GM19372 (cell line): ENCODE measurements around the gene NLK.
"Not testable (repeated sequence)": the region's sequence is repeated elsewhere in the genome, so short reads cannot be mapped to it uniquely, and the experiment has no call there.

ENCODE experiments used
- ATAC-seq: cut with Tn5 transposase; IDR thresholded peaks from one replicate; pipeline ENCODE4 v1.9.1; 2021; ENCODE audit warnings: mild to moderate bottlenecking, low read depth, moderate library complexity; ENCODE audit not compliant: unreplicated experiment

The NLK gene

DNA sequence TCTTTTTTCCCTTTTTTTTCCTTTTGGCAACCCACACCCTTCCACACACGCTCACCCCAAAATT, at the start of gene NLK:
Gene NLK, plus strand, starts transcription at position 21 of the 64 bp plus-strand sequence. CDS start 197 bp downstream, outside the sequence.
- ATAC-seq, result no peak

DNA sequence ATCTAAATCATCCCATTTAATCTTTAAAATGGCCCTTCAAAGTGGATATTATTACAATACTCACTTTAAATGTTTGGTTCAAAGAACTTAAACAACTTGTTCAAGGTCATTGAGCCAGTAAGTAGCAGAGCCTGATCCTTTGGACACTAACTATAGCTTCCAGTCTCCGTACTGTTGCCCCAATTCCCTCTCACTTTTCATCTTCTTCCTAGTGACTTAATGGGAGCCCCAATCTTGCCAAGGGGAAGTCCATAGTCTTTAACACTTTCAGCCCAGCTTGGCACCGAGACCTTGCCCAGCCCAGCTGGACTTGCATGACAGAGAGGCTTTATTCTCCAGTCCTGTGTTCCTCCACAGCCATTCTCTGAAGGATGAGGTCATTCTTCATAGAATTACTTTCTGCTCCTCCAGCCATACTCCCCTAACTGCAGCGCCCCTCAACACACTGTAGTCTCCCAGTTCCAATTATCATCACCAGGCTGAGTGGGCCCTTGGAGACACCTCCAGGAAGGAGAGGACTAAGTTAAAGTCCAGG, 49.2 kb upstream of the NLK start:
- ATAC-seq, result no peak

DNA sequence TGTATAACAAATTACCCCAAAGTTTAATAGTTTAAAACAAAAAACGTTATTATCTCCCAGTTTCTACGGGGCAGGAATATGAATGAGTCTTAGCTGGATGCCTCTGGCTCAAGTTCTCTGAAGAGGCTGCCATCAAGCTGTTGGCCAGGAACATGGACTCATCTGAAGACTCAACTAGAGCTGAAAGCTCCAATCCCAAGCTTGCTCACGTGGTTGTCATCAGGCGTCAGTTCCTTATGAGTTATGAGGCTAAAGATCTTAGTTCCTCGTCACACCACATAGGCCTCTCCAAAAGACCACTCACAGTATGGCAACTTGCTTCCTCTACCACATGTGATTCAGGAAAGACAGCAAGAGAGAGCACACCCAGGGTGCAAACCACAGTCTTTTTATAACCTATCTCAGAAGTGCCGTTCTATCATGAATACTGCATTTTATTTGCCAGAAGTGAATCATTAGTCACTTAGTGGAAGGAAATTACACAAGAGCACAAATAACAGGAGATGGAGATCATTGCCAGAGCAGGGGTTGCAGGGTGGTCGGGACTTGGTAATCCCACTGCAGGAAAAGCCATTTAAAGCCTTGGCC, 48.7 kb upstream of the NLK start:
- no peak for ATAC-seq

DNA sequence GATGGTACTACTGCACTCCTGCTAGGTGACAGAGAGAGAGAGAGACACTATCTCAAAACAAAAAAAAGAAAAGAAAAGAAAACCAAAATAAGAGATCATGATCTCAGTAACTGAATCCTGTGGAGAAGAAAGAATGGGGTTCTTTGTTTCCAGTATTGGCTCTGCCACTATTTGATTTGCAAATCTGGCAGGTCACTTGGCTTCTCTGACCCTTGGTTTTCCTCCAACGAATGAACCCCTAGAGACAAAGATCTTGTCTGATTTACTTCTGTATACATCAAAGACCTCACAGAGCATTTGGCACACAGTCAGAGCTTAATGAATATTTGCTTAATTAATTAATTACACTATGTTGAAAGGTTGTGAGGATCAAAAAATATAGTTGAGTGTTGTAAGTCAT, 47.9 kb upstream of the NLK start:
- no peak for ATAC-seq

DNA sequence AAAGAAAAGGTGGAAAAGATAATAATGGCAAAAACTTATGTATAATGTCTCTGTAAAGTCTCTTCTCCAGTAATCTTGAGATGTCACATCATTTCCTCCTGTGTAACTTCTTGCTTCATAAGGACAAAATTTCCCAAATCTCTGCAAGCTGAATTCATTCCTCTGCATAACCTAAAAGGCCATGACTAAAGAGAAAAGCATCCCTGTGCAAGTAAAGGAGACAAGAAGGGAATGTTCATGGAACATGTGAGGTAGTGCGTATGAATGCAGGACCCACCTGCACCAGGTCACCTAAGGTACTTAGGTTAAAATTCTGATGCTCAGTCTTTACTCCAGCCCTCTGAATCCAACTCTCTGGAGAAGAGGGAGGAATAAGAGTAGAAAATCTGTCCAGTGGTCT, 46.9 kb upstream of the NLK start:
- no peak for ATAC-seq

DNA sequence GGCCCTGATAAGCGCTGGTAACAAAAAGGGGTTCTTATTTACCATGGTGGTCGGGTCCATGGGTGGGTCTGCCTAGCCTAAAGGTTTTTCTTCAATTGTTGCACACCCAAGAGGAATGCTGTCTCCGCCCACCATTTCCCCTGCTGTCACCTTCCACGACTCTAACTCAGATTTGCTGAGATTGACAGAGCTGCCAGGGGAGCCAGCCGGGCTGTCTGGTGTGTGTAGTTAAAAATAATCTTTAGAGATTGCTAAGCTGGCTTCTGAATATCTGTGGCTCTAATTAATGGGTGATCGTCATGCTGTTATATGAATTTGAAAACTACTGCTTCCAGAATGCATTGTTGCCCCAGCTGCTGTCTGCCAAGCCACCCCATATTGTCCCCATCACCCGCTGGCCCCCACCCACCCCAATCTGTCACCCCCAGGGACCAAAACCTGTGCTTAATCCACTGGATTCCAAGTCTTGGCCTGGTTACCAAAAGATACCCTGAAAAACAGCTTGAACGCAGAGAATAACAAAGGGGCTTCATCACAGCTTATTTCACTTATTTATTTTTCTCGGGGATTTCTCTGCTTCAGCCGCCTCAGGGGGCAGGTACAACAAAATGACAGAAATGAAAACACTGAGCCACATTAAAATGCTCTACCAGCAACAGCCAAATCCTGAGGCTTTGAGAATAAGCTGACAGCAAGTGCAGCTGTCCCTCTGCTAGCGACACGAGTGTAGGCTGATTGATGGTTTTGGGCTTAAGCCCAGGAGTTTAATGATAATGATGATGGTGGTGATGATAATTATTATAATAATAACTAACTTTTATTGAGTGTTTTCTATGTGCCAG, 46.1 kb upstream of the NLK start:
- ATAC-seq, result no peak

DNA sequence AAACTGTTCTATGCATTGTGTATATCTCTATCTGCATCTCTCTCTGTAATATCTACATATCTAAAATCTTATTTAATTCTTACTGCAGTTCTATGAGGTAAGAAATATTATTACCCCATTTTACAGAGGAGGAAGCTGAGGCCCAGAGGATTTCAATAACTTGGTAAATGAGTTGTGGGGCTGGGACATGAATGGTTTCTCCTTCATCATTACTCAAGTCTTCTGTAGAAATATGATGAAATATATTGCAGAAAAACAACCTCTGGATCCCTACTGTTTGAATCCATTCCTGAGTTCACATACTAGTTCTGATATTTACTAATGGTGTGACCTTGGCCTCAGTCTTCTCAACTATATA, 45.5 kb upstream of the NLK start:
- no peak for ATAC-seq

DNA sequence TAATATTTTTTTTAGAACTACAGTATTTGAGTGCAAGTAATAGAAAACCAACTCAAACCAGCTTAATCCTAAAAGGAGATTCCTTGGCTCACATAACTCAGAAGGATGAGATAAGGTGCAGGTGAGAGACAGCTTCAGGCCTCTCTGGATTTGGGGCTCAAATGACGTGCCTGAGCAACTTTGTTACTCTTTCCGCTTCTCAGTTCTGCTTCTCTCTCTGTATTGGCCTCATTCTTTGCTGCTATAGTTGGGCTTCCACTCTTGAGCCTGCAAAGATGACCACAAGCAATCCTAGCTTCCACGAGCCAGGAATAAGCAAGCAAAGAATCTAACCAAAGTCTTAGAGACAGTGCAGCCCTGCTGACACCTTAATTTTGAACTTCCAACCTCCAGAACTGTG, 45.0 kb upstream of the NLK start:
- no peak for ATAC-seq

DNA sequence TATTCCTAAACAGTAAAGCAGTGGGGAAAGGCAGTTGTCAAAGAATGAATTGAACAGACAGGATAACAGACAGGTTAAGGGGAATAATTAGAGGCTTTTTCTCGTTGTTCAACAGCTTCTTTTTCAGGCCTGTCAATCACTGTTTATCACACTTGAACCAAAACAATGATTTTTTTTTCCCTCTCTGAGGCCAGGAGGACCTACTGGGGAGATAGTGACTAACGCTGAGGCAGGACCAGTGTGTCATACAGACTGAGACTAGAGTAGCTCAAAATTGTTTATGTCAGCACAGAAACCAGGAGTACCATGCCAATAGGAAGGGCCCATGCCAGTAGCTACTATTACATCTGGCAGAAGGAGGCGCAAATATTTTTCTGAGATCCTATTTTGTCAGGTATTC, 41.3 kb upstream of the NLK start:
- ATAC-seq, result no peak

DNA sequence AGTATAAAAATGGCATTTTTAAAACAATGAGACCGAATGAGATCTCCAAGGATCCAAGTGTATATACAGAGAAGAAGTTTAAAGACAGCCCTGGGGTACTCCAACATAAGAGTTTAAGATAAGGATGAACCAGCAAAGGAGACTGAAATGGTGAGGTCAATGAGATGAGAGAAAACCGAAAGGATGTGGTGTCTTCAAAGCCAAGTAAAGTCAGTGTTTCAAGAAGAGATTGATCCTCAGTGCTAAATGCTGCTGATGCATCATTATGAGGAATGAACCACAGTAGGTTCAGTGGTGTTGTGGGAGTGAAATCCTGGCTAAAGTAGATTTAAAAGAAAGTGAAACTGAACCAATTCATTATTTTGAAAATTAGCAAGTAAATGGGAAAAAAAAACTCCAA, 38.1 kb upstream of the NLK start:
- no peak for ATAC-seq

DNA sequence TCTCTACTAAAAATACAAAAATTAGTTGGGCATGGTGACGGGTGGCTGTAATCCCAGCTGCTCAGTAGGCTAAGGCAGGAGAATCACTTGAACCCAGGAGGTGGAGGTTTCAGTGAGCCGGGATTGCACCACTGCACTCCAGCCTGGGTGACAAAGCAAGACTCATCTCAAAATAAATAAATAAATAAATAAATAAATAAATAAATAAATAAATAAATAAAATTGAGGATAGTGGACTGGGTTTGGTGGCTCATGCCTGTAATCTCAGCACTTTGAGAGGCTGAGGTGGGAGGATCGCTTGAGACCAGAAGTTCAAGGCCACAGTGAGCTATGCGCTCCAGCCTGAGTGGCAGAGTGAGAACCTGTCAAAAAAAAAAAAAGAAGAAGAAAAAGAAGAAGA, 34.6 kb upstream of the NLK start:
- ATAC-seq, result not testable (repeated sequence)

DNA sequence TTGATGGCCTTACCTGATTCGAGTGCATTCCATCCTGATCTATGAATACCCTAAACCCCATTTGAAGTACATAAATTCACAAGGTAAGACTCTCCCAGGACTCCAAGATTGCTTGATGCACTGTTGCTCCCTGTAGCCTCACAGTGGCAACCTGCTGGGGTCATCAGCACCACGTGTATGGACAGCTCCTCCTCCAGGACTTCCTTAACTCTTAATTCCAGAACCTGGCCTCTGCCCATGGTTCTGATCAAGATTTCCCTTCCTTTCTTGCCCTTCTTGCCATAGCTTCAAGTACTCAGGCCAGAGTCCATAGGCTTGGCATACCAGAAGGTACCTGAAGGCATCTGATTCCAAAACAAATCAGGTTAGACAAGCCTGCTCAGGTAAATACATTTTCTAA, 34.0 kb upstream of the NLK start:
- ATAC-seq, result no peak

DNA sequence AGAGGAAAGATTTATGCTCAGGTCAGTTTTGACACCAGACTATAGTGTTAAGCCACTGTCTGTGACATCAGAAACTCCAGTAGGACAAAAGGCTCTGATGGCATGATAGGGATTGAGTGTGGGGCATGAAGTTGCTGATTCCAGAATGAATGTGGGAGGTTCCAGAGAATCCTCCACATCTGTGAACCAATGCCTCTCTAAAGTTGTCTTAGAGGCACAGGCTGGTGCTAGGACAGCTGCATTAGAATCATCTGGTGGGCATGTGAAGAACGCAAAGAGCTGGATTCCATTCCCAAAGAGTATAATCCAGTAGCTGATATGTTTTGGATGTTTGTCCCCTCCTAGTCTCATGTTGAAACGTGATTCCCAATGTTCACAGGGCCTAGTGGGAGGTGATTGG, 32.1 kb upstream of the NLK start:
- no peak for ATAC-seq

DNA sequence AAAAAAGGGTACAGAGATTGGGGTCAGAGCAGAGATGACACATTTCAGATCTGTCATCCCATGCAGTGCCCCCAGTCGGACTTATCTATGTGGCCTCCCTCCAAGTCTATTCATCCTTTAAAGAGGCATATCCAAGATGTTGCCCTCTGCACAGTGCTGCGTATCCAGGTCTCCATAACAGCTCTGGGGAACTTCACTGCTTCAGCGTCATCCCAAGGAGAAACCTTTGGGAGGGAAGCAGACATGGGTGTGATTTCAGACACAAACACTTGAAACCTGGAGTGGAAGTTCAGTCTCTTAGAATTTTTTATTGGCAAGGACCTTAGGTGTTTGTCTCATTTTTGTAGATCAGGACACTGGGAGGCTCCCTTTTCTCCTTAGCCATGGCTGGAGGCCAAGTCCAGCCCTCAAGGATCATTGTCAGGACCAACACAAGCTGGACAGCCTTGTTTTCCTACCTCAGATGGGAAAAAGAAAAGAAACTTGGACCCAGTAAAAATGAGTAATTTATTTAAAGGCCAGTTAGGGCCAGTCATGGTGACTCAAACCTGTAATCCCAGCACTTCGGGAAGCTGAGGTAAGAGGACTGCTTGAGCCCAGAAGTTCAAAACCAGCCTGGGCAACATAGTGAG, 23.9 kb upstream of the NLK start:
- no peak for ATAC-seq

DNA sequence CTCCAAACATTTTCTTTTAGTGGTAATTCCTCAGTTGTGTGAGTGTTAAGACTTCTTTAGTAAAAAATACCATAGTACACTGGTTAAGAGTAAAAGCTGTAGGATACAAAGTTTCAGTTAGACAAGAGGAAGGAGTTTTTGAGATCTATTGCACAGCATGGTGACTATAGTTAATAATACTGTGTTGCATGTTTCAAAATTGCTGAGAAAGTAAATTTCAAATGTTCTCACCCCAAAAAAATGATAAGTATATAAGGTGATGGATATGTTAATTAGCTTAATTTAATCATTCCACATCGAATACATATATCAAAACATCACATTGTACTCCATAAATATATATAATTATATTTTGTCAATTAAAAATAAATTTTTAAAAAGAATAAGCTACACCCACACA, 22.0 kb upstream of the NLK start:
- ATAC-seq, result no peak

DNA sequence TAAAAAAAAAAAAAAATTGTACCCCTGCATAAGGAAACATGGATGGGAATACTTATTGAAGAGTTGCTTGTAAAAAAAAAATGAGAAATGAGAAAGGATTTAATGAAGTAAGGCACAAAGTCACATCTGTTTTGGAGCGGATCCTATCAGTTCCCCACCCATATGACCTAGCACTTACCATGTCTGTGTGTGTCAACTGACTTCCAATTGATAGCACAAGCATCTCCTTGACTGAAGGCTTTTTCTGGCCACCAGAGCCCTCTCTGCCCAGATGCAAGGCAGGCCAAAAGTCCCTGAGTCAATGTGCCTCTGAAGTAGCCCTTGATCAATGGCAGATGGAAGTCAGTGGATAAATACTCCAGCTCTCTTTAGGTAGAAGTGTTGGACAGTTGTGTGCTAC, 13.4 kb upstream of the NLK start:
- ATAC-seq, result no peak

DNA sequence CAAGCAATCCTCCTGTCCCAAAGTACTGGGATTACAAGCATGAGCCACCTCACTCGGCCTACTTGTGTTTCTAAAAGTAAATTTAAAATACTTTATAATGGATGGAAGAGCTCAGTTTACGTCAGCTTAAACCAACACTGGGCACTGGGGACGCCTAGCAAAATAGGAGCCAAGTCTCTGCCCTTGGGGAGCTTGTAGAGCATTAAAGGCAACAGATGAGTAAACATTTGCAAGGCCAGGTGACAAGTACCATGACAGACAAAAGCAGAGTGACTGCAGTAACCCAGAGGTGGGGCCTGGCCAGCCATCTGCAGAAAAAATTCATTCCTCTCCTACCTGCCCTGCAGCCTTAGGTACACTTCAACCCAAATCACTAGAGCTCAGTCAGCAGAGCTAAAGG, 12.1 kb upstream of the NLK start:
- ATAC-seq, result no peak

DNA sequence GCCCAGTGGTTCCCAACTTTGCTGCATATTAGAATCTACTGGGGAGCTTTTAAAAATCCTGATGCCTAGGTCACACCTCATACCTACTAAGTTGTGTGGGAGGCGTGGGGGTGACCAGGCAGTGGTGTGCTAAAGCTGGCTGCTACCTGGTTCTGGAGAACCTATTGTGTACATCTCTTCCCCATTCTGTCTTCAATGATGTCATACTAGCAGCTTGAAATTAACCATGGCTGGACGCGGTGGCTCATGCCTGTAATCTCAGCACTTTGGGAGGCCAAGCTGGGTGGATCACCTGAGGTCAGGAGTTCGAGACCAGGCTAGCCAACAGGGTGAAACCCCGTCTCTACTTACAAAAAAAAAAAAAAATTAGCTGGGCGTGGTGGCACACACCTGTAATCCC, 11.3 kb upstream of the NLK start:
- ATAC-seq, result no peak

DNA sequence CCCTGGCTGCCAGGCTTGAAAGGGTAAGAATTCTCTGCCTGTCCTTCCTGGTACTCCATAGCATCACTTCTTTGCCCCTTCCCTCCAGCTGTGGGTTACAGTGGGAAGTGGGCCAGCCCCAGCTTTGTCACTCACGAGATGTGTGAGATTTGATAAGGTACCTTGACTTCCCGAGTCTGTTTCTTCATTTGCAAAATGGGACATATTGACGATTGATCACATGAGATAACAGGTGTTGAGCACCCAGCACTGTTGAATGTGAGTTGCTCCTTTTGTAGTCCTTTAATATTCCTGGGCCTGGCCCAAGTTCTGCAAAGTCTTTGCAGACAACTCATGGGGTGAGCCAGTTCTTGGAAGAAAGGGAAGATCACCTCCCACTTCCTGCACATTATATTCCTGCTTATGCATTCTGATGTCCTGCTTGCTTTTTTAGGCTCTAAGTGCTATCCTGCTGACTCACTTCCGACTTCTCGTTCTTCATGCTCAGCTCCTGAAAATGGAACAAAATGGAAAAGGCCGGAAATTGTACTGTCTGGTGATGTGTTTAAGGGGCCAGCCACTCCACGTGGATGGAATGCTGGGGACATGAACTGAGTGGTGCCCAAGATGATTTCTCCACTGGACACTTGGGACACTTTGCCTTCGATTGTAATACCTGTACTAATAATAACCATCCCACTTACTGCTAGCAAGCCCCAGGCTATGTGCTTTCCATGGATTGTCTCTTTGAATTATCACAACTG, 8.3 kb upstream of the NLK start:
- ATAC-seq, result no peak

DNA sequence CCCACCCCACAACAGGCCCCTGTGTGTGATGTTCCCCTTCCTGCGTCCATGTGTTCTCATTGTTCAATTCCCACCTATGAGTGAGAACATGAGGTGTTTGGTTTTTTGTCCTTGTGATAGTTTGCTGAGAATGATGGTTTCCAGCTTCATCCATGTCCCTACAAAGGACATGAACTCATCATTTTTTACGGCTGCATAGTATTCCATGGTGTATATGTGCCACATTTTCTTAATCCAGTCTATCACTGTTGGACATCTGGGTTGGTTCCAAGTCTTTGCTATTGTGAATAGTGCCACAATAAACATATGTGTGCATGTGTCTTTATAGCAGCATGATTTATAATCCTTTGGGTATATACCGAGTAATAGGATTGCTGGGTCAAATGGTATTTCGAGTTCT, 7.0 kb upstream of the NLK start:
- not testable (repeated sequence) for ATAC-seq

DNA sequence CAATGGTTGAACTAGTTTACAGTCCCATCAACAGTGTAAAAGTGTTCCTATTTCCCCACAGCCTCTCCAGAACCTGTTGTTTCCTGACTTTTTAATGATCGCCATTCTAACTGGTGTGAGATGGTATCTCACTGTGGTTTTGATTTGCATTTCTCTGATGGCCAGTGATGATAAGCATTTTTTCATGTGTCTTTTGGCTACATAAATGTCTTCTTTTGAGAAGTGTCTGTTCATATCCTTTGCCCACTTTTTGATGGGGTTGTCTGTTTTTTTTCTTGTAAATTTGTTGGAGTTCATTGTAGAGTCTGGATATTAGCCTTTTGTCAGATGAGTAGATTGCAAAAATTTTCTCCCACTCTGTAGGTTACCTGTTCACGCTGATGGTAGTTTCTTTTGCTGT, 6.6 kb upstream of the NLK start:
- not testable (repeated sequence) for ATAC-seq

DNA sequence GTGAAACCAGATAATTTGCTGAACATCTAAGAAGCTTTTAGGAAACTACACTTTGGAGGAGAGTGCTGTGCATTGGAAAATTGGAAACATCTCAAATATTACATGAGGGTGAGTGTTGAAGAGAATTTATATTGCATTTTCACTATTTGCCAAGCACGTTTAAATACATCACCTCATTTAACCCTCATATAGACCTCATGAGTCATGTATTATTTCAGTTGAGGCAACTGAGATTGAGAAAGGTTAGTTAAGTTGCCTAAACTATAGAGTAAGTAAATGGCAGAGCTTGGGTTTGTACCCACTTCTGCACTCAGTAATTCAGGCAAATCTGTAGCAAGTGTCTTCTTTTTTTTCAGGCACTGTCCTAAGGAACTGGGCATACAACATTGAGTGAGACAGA, 3.7 kb upstream of the NLK start:
- ATAC-seq, result no peak
